Testis (tissue), 3 donors: ENCODE measurements around the gene TAS2R10. TPM values are rescaled to one million over a fixed set of nuclear protein-coding genes. Genes with fewer than 3 reads are reported as not detected.

Experiments
- DNase-seq: peaks from one replicate; pipeline ENCODE4 v3.0.0-alpha.2; 2019
- H3K27ac ChIP-seq, 2 donors: fragments of 200-600 bp; sonication (generic); one replicate each; pipeline ENCODE4 v1.5.1; 2019
- H3K27me3 ChIP-seq: fragments of 200-600 bp; sonication (generic); one replicate; pipeline ENCODE4 v1.5.1; 2019
- H3K36me3 ChIP-seq: fragments of 200-600 bp; sonication (generic); one replicate; pipeline ENCODE4 v1.5.1; 2017; ENCODE audit warnings: low read depth; ENCODE audit errors: missing control alignments
- H3K4me1 ChIP-seq: fragments of 200-600 bp; sonication (generic); one replicate; pipeline ENCODE4 v1.5.1; 2019
- H3K4me3 ChIP-seq, 2 donors: fragments of 200-600 bp; sonication (generic); one replicate each; pipeline ENCODE4 v1.5.1; 2017 to 2019
- H3K9me3 ChIP-seq: fragments of 200-600 bp; sonication (generic); one replicate; pipeline ENCODE4 v1.5.1; 2017
- CTCF ChIP-seq, 3 experiments: fragments of 450-650 bp in 2 of 3; fragments of 200-600 bp in 1 of 3; sonication (generic) in 1 of 3; IDR thresholded peaks; one replicate each; pipeline ENCODE4 v1.5.1; 2016 to 2019; ENCODE audit warnings: antibody characterized with exemption in 3 of 3, mild to moderate bottlenecking in 2 of 3, moderate library complexity in 1 of 3
- POLR2A ChIP-seq: fragments of 450-650 bp; IDR thresholded peaks from one replicate; pipeline ENCODE4 v1.6.1; 2017; ENCODE audit warnings: antibody characterized with exemption, mild to moderate bottlenecking, moderate library complexity
- WGBS, 2 donors: methylation state at CpG; one replicate each; pipeline ENCODE4 v1.1.5; 2018; 5-methylcytosine and 5-hydroxymethylcytosine counted together
- intact Hi-C: fragments of 100-400 bp; cut with DNase I; formaldehyde crosslinking; loops from one replicate; pipeline ENCODE4 v1.15.1; 2023; ENCODE audit warnings: low total_unique reads
- polyA plus RNA-seq: library from polyadenylated mRNA; stranded (reverse); fragments of 350-450 nt; fragmentation: Illumina TruSeq; extraction: RNeasy Lipid Tissue Mini Kit (QIAGEN cat#74804); gene quantifications from one replicate; pipeline ENCODE4 v1.2.3, GENCODE V29; 2014; ENCODE audit warnings: low read depth, low replicate concordance; ENCODE audit not compliant: insufficient read depth
- total RNA-seq, 2 donors: library from RNA; depleted of rRNA; stranded (reverse); fragments of >200 nt; gene quantifications; one replicate each; pipeline ENCODE4 v1.2.3, GENCODE V29; 2016

TAS2R10 gene
- total and polyA plus RNA-seq, 3 donors from 2014 or later: 0.39 TPM; not detected in 2

- no peaks in the 10 kb centered on the region for H3K9me3 ChIP-seq
- no peak overlapping the region for H3K27ac ChIP-seq
- TF ChIP-seq CTCF (IDR thresholded peaks at IDR 0.05) (no peak), POLR2A (no peak)
- 31 to 43% methylated on average over 2 of the region's 2 CpGs for WGBS, 2 donors
- DNase-seq: no peak
- no peak overlapping the region for H3K4me3 ChIP-seq
- no peaks in the 10 kb centered on the region for H3K36me3 ChIP-seq
- H3K4me1 ChIP-seq: no peaks in the 10 kb centered on the region
- no peaks in the 10 kb centered on the region for H3K27me3 ChIP-seq
- intact Hi-C loops: no loop called here
Observed at GRCh38 chr12:10847744-10848143, 21.6 kb upstream of the TAS2R10 start.

DNA sequence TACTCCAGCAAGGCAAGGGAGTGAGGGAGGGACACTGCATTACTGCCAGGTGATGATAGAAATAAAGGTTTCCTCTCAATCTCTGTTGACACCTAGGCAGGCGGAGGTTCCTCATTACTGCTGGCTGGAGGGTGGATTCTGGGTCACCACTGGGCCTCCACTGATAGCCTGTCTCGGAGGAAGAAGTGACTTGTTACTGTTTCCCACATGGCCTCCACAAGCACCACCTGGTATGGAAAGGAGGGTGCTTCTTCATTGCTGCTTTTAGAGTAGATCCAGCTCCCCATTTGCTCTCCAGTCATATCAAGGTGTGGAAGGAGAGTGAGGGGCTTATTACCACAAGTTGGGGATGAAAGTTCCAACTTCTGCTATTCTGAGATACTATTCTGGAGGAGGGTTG, 16.7 kb upstream of the TAS2R10 start:
- H3K27ac ChIP-seq: no peak overlapping the region
- no peak overlapping the region for H3K4me3 ChIP-seq
- WGBS, 2 donors: 93 to 100% methylated on average over 1 to 2 of the region's 2 CpGs
- H3K4me1 ChIP-seq: no peaks in the 10 kb centered on the region
- H3K36me3 ChIP-seq: no peaks in the 10 kb centered on the region
- intact Hi-C loops: no loop called here
- H3K27me3 ChIP-seq: no peaks in the 10 kb centered on the region
- H3K9me3 ChIP-seq: no peaks in the 10 kb centered on the region
- no peak for DNase-seq
- no peak for TF ChIP-seq CTCF (IDR thresholded peaks at IDR 0.05)
- no peak for TF ChIP-seq POLR2A

GRCh38 chr12:10838461-10838860, 12.3 kb upstream of the TAS2R10 start:
- DNase-seq: no peak
- no peak overlapping the region for H3K4me3 ChIP-seq
- intact Hi-C loops: no loop called here

GRCh38 chr12:10829994-10830393, 3.8 kb upstream of the TAS2R10 start:
- no peaks in the 10 kb centered on the region for H3K36me3 ChIP-seq
- H3K4me1 ChIP-seq: no peaks in the 10 kb centered on the region
- WGBS, 2 donors: 86 to 95% methylated on average over 1 of the region's 1 CpG
- H3K4me3 ChIP-seq: no peak overlapping the region
- intact Hi-C loops: no loop called here
- TF ChIP-seq POLR2A (no peak), CTCF (IDR thresholded peaks at IDR 0.05) (no peak)
- no peak overlapping the region for H3K27ac ChIP-seq
- no peak for DNase-seq
- no peaks in the 10 kb centered on the region for H3K9me3 ChIP-seq
- no peaks in the 10 kb centered on the region for H3K27me3 ChIP-seq

More at GRCh38 chr12:10838461-10838860, 12.3 kb upstream of the TAS2R10 start:
- H3K27me3 ChIP-seq: no peaks in the 10 kb centered on the region
- no peaks in the 10 kb centered on the region for H3K36me3 ChIP-seq
- no peaks in the 10 kb centered on the region for H3K9me3 ChIP-seq
- no peaks in the 10 kb centered on the region for H3K4me1 ChIP-seq
- no peak overlapping the region for H3K27ac ChIP-seq
- 80 to 90% methylated on average over 3 of the region's 3 CpGs for WGBS, 2 donors
- no peak for TF ChIP-seq POLR2A
- TF ChIP-seq CTCF (IDR thresholded peaks at IDR 0.05): no peak

GRCh38 chr12:10824957-10825356, 1.2 kb downstream of the TAS2R10 start:
- no peak for DNase-seq
- no peaks in the 10 kb centered on the region for H3K9me3 ChIP-seq
- 74 to 85% methylated on average over 3 of the region's 3 CpGs for WGBS, 2 donors
- H3K27me3 ChIP-seq: no peaks in the 10 kb centered on the region
- H3K36me3 ChIP-seq: no peaks in the 10 kb centered on the region
- H3K4me1 ChIP-seq: no peaks in the 10 kb centered on the region
- H3K27ac ChIP-seq: no peak overlapping the region
- TF ChIP-seq CTCF (IDR thresholded peaks at IDR 0.05) (no peak), POLR2A (no peak)
- no peak overlapping the region for H3K4me3 ChIP-seq
- intact Hi-C loops: no loop called here
